Uterus (tissue), 4 donors: ENCODE results near the gene MSANTD1. TPM values are rescaled to one million over a fixed set of nuclear protein-coding genes. Genes with fewer than 3 reads are reported as not detected.

Experiments used
- DNase-seq, 2 donors: peaks; one replicate each; pipeline ENCODE4 v3.0.0-alpha.2; 2019 to 2020
- H3K27ac ChIP-seq, 2 donors: fragments of 200-600 bp; sonication (generic); 1 replicate in 1 of 2; 2 replicates in 1 of 2; pipeline ENCODE4 v1.5.1; 2016 to 2018
- H3K27me3 ChIP-seq, 2 donors: fragments of 200-600 bp; sonication (generic); one replicate each; pipeline ENCODE4 v1.5.1; 2018 to 2019; ENCODE audit warnings: control low read depth in 1 of 2
- H3K36me3 ChIP-seq, 2 donors: fragments of 200-600 bp; sonication (generic); one replicate each; pipeline ENCODE4 v1.5.1; 2019; ENCODE audit warnings: control low read depth in 1 of 2
- H3K4me1 ChIP-seq, 2 donors: fragments of 200-600 bp; sonication (generic); one replicate each; pipeline ENCODE4 v1.5.1; 2018 to 2019; ENCODE audit warnings: control low read depth in 1 of 2
- H3K4me3 ChIP-seq, 2 donors: fragments of 200-600 bp; sonication (generic); 1 replicate in 1 of 2; 2 replicates in 1 of 2; pipeline ENCODE4 v1.5.1; 2018 to 2019; ENCODE audit warnings: mild to moderate bottlenecking in 1 of 2
- H3K9me3 ChIP-seq, 2 donors: fragments of 200-600 bp; sonication (generic); one replicate each; pipeline ENCODE4 v1.5.1; 2019; ENCODE audit warnings: control low read depth in 1 of 2
- POLR2A ChIP-seq, 2 donors: fragments of 450-650 bp; IDR thresholded peaks; one replicate each; pipeline ENCODE4 v1.6.1; 2016; ENCODE audit warnings: antibody characterized with exemption in 2 of 2, mild to moderate bottlenecking in 1 of 2, moderate library complexity in 1 of 2
- intact Hi-C: fragments of 100-400 bp; cut with DNase I; formaldehyde crosslinking; loops from one replicate; pipeline ENCODE4 v1.15.1; 2023; ENCODE audit warnings: low total_unique reads
- total RNA-seq, 4 donors: library from RNA; depleted of rRNA in 3 of 4; stranded (reverse); fragments of >200 nt in 3 of 4; gene quantifications; one replicate each; pipeline versions ENCODE4 v1.1.0 to v1.2.4, GENCODE V29; 2014 to 2023
- TF ChIP-seq, protein P1 (sequence below), 4 experiments: fragments of 200-600 bp in 2 of 4; fragments of 450-650 bp in 2 of 4; sonication (generic) in 2 of 4; IDR thresholded peaks; one replicate each; pipeline ENCODE4 v1.5.1; 2016 to 2019; ENCODE audit warnings: antibody characterized with exemption in 4 of 4, mild to moderate bottlenecking in 2 of 4, moderate library complexity in 1 of 4
- donor health status: DM: yes; HTN: yes; CAD: no.

MSANTD1 gene
- total RNA-seq, 4 donors from 2014 or later, result 1.3 to 3.3 (median 2.1) TPM; not detected in 1

DNA sequence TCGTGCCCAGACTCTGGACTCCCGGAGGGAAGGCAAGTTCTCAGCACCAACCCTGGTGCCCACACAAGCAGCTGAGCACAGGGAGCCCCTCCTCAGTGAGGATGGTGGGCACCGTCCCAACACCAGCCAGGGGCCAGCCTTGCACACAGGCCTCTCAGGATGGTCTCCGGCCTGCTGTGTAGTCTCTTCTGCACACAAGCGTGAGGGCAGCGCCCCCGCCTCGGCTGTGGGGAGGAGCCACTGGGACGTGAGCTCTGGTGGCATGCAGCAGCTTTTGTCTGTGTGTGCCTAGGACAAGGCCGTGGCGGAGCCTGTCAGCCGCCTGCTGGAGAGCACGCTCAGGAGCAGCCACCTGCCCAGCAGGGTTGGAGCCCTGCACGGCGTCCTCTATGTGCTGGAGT is 16.1 kb upstream of the MSANTD1 start:
- TF ChIP-seq POLR2A (IDR thresholded peaks at IDR 0.05), result no peak
- TF ChIP-seq, protein P1, sequence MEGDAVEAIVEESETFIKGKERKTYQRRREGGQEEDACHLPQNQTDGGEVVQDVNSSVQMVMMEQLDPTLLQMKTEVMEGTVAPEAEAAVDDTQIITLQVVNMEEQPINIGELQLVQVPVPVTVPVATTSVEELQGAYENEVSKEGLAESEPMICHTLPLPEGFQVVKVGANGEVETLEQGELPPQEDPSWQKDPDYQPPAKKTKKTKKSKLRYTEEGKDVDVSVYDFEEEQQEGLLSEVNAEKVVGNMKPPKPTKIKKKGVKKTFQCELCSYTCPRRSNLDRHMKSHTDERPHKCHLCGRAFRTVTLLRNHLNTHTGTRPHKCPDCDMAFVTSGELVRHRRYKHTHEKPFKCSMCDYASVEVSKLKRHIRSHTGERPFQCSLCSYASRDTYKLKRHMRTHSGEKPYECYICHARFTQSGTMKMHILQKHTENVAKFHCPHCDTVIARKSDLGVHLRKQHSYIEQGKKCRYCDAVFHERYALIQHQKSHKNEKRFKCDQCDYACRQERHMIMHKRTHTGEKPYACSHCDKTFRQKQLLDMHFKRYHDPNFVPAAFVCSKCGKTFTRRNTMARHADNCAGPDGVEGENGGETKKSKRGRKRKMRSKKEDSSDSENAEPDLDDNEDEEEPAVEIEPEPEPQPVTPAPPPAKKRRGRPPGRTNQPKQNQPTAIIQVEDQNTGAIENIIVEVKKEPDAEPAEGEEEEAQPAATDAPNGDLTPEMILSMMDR (IDR thresholded peaks at IDR 0.05), result no peak
- no peaks in the 10 kb centered on the region for H3K27me3 ChIP-seq
- H3K9me3 ChIP-seq, result no peaks in the 10 kb centered on the region
- H3K36me3 ChIP-seq, result no peaks in the 10 kb centered on the region
- DNase-seq, result no peak
- intact Hi-C loops, result no loop called here
- no peak overlapping the region for H3K4me3 ChIP-seq
- H3K27ac ChIP-seq, result no peak overlapping the region
- H3K4me1 ChIP-seq, result no peaks in the 10 kb centered on the region

DNA sequence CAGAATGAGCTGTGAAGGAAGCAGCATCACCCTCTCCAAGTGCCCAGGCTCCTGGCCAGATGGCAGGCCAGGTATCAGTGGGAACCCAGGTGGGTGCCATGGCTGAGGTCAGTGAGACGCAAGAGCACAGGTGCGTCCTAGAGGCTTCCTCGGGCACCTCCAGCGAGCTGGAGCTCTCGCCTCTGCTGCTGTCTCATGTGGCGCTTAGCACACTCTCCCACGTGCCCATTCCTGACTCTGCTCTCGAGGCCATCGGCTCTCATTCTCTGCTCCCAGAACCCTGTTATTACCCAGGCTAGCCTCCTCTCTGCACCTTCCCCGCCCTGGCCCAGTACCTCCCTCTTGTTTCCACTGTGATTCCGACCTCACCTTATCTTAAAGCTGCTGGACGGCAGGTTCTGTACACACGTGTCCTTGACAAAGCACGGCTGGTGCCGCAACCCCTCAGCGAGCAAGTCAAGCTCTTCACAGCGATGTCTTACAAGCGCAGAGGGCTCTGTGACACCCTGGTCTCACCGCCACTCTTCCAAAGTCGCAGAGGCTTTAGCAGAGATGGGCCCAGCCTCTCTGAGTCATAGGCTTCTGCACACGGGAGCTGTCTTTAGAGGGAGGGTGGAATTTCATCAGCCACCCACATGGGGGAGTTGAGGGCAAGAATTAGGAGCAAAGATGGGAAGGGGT is 15.4 kb upstream of the MSANTD1 start:
- Histone ChIP-seq H3K9me3 (no peaks in the 10 kb centered on the region), H3K27me3 (no peaks in the 10 kb centered on the region), H3K4me3 (no peak overlapping the region), H3K36me3 (no peaks in the 10 kb centered on the region), H3K27ac (no peak overlapping the region), H3K4me1 (no peaks in the 10 kb centered on the region)
- intact Hi-C loops, result no loop called here
- no peak for DNase-seq
- TF ChIP-seq POLR2A (IDR thresholded peaks at IDR 0.05), result no peak
- TF ChIP-seq, protein P1 (IDR thresholded peaks at IDR 0.05), result no peak

DNA sequence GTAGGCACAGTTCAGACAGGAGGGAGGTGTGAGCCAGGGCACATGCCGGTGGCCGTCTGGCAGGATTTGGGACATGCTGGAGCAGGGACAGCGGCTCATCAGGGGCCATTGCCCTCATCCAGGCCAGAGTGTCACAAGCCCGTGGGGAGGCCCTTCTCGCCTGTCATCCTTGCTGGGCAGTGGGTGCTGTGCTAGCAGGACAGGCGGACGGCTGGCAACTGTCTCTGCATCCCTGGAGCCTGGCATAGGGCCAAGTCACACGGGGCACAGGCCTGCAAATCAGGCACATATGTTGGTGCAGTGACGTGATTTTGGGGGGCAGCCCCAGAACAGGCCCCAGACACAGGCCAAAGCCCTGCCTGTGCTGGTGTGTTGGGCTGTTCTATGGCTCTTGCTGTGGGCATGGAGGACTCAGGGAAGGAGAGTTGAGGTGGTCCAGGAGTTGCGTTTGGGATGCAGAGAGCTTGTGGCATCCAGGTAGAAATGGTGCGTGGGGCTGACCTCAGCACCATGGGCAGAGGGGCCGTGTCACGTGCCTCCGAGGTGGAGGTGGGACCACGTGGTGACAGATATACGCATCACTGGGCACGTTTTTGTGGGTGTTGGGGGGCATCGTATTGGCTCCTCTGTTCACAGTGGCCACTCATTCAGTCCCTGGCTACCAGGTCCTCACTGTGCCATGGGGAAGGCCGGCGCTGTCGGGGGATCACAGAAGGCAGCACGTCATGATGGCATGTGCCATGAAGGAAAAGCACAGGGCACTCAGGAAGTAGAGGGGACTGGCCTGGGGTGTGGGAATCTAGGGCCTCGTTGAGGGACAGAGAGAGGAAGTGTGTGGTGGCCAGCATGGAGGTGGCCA is 14.6 kb upstream of the MSANTD1 start:
- intact Hi-C loops, result no loop called here
- Histone ChIP-seq H3K36me3 (no peaks in the 10 kb centered on the region), H3K9me3 (no peaks in the 10 kb centered on the region), H3K27ac (no peak overlapping the region), H3K4me3 (no peak overlapping the region), H3K4me1 (no peaks in the 10 kb centered on the region), H3K27me3 (no peaks in the 10 kb centered on the region)
- TF ChIP-seq, protein P1 (IDR thresholded peaks at IDR 0.05), result no peak
- TF ChIP-seq POLR2A (IDR thresholded peaks at IDR 0.05), result no peak
- no peak for DNase-seq

DNA sequence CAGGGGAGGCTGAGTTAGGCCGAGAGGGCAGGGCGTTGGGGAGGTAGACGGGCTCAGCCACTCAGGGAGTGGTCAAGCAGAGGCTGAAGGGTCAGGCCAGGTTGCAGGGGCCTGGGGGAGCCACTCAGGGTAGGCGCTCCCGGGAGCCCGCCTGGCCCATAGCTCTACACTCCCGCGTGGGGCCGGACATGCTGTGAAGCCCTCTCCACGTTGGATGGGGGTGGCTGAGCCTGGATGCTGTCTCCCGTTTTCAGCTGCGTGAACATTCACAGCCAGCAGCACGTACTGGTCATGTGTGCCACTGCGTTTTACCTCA is 14.0 kb upstream of the MSANTD1 start:
- no peak for DNase-seq
- TF ChIP-seq POLR2A (IDR thresholded peaks at IDR 0.05), result no peak
- TF ChIP-seq, protein P1 (IDR thresholded peaks at IDR 0.05), result no peak
- H3K4me1 ChIP-seq, result no peaks in the 10 kb centered on the region
- no peak overlapping the region for H3K4me3 ChIP-seq
- H3K9me3 ChIP-seq, result no peaks in the 10 kb centered on the region
- intact Hi-C loops, result no loop called here
- H3K27me3 ChIP-seq, result no peaks in the 10 kb centered on the region
- H3K36me3 ChIP-seq, result no peaks in the 10 kb centered on the region
- no peak overlapping the region for H3K27ac ChIP-seq

DNA sequence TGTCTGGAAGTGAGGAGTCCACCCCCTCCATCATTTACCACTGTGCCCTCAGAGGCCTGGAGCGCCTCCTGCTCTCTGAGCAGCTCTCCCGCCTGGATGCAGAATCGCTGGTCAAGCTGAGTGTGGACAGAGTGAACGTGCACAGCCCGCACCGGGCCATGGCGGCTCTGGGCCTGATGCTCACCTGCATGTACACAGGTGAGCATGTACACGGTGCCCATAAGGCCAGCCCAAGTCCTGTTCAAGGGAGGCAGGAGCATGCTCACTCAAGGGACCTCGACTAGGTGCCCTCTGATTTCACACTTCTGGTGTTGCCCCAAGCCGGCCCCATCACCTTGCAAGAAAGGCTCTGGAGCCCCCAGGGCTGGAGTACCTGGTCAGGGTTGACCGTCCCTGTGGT is 13.4 kb upstream of the MSANTD1 start:
- H3K4me1 ChIP-seq, result no peaks in the 10 kb centered on the region
- no peaks in the 10 kb centered on the region for H3K27me3 ChIP-seq
- no peak for DNase-seq
- no peaks in the 10 kb centered on the region for H3K36me3 ChIP-seq
- intact Hi-C loops, result no loop called here
- H3K9me3 ChIP-seq, result no peaks in the 10 kb centered on the region
- TF ChIP-seq, protein P1 (IDR thresholded peaks at IDR 0.05), result no peak
- H3K4me3 ChIP-seq, result no peak overlapping the region
- no peak overlapping the region for H3K27ac ChIP-seq
